AG04449 (cell line): Measurements from ENCODE around the gene CXCR4.
"Not testable (repeated sequence)": the region's sequence is repeated elsewhere in the genome, so short reads cannot be mapped to it uniquely, and the experiment has no call there.

Experiments used
- CTCF ChIA-PET: fragments of 350-600 bp; formaldehyde crosslinking; extraction: SDS; loops from one replicate; lab custom pipeline; 2021; ENCODE audit warnings: antibody characterized with exemption; lab: Yijun Ruan, JAX
- POLR2A ChIA-PET: fragments of 400-600, 350-600 bp; formaldehyde crosslinking; extraction: SDS; loops from one replicate; lab custom pipeline; 2020; ENCODE audit warnings: antibody characterized with exemption, inconsistent platforms; lab: Yijun Ruan, JAX
- DNase-seq: peaks from one replicate; pipeline ENCODE4 v3.0.0-alpha.2; 2010; ENCODE audit warnings: low read depth, low spot score
- H3K4me3 ChIP-seq: 2 replicates; pipeline ENCODE4 v1.5.1; 2011; ENCODE audit warnings: low read depth, mild to moderate bottlenecking, control low read depth, low read length
- TF ChIP-seq, protein P1 (sequence below): IDR thresholded peaks from one replicate; pipeline ENCODE4 v1.5.1; 2011; ENCODE audit warnings: mild to moderate bottlenecking, moderate library complexity, low read length, control low read depth, inconsistent platforms; ENCODE audit not compliant: insufficient read depth; ENCODE audit errors: missing control alignments

CXCR4 gene

DNA sequence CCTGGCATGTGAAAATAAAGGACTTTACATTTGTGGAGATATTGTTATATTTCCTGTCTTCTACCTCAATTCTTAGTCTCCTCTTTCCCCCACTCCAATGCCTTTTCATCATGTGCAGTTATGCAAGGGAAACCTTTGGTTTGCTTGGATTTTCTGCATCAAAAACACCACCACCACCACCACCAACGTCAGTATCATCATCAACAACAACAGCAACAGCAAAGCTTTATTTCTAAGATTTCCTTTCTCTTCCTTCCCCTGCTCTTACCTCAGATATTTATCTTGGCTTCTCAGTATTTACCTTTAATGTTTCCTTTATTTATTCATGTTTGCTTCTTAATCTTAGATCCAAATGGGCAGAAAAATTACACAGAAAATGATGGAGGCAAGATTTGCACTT is 26.1 kb downstream of the CXCR4 start:
- TF ChIP-seq, protein P1, sequence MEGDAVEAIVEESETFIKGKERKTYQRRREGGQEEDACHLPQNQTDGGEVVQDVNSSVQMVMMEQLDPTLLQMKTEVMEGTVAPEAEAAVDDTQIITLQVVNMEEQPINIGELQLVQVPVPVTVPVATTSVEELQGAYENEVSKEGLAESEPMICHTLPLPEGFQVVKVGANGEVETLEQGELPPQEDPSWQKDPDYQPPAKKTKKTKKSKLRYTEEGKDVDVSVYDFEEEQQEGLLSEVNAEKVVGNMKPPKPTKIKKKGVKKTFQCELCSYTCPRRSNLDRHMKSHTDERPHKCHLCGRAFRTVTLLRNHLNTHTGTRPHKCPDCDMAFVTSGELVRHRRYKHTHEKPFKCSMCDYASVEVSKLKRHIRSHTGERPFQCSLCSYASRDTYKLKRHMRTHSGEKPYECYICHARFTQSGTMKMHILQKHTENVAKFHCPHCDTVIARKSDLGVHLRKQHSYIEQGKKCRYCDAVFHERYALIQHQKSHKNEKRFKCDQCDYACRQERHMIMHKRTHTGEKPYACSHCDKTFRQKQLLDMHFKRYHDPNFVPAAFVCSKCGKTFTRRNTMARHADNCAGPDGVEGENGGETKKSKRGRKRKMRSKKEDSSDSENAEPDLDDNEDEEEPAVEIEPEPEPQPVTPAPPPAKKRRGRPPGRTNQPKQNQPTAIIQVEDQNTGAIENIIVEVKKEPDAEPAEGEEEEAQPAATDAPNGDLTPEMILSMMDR: no peak
- POLR2A ChIA-PET: no interaction called here
- H3K4me3 ChIP-seq: no peak overlapping the region
- DNase-seq: no peak
- CTCF ChIA-PET: no interaction called here

DNA sequence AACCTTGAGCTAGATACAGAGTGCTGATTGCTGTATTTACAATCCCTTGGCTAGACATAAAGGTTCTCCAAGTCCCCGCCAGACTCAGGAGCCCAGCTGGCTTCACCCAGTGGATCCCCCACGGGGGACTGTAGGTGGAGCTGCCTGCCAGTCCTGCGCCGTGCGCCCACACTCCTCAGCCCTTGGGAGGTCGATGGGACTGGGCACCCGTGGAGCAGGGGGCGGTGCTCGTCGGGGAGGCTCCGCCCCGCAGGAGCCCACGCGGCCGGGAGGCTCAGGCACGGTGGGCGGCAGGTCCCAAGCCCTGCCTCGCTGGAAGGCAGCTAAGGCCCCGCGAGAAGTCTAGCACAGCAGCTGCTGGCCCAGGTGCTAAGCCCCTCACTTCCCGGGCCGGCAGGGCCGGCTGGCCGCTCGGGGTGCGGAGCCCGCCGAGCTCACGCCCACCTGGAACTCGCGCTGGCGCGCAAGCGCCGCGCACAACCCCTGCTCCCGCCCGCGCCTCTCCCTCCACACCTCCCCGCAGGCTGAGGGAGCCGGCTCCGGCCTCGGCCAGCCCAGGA is 30.0 kb downstream of the CXCR4 start:
- H3K4me3 ChIP-seq, CTCF ChIA-PET, POLR2A ChIA-PET, DNase-seq: not testable (repeated sequence)

DNA sequence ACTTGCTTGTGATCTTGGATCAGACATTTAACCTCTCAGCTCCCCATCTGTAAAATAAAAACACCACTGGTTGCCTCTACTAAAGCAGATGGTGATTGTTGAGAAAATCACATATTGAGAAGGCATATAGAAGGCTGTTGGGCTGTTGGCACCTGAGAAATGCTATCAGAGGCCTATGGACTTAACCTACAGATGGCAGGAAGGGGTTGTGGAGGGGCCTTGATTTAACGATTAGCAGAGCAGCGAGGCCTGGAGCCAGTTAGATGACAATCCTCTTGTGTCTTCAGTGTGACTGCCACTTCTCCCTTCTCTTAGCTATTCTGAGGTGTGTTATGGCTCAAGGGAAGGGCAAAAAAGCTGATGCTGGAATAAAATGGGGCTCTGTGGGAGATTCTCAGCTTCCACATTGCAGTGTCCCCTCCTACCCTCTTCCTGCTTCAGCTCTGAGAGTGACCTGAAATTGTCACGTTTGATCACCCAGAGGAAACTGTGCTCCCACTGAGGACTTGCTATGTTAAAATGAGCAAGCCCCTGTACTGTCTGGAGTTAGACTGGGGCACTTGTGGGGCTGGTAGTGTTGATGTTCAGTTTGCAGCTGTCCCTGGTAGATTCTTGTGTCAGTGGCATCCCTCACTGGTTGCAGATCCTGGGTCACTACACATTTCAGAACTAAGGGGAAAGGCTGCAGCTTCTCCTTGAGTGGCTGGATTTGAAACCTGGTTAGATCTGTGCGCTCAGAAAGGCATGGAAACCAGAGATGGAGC is 31.5 kb downstream of the CXCR4 start:
- ChIA-PET POLR2A (no interaction called here), CTCF (no interaction called here)
- TF ChIP-seq, protein P1: no peak
- no peak for DNase-seq
- no peak overlapping the region for H3K4me3 ChIP-seq

DNA sequence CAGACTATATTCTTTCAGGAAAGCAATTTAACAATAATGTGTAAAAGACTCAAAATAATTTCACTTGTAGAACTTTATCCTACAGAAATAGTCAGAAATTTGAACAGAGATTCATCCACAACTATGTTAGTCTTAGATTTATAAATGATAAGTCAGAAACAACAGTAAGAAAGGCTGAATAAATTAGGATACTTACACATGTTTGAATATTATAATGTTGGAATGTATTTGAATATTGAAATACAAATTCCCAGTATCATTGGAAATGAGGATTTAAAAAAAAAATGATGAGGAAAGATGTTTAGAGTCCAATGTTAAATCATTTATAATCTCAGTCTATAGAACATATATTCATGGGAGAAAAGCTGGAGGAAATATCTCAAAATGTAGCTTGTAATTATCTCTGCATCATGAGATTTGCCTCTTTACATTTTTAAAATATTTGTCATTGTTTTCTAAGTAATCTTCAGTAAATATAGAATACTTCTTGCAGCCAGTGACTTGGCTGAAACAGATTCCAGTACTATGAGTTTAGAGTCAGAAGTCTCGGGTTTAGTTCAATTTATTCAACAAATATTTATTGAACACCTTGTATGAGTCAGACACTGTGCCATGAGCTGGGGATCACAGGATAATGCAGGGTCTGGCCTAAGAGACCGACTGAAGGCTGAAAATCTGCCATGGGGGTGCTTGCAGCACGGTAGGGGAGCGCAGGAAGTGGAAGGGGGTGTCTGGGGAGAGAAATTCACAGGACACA is 32.3 kb downstream of the CXCR4 start:
- no peak overlapping the region for H3K4me3 ChIP-seq
- TF ChIP-seq, protein P1: no peak
- CTCF ChIA-PET: no interaction called here
- DNase-seq: no peak
- POLR2A ChIA-PET: no interaction called here

DNA sequence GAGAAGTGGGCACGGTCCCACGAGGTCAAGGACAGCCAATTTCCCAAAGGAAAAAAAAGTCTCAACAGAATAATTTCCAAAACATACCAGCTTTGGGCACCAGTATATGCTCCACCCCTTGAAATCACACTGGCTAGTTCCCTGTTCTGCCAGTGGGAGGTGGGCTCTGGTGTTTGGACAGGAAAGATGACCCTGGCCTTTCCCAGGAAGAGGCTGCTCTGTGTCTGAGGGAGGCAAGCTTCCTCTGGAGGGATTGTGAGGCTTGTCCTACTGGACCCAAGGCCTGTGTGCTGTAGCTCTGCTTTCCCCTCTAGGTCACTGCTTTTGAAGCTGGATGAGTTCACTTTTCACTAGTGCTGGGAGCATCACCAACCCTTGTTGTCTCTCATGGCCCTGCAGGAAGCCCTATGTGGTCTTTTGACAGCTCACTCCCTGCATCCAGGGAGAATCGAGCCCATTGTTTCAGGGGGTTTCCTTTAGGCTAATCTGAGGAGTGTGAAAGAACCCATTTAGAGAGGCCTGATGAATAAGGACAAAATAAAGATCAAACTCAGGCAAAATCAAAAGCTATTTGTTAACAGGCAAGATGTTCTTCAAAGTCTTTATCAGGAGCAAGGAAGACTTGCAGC is 36.3 kb downstream of the CXCR4 start:
- no peak for DNase-seq
- no peak overlapping the region for H3K4me3 ChIP-seq
- CTCF ChIA-PET: no interaction called here
- POLR2A ChIA-PET: no interaction called here
- TF ChIP-seq, protein P1: no peak

DNA sequence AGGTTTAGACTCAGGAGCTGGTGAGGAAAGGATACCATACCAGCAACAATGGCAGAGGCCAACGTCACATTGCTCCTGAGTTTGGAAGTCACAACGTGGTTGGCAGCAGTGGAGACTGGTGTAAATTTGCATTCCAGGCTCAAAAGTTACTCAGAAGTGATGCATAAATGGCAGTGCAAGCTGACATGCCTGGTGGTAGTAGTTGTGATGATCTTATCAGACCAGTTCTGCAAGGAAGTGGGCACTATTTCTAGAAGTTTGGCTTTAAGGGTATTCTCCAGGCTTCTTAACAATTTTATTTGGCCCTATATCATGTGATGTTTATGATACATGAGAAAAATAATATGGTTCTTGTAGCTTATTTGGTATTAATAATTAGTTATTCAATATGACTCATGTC is 37.8 kb downstream of the CXCR4 start:
- TF ChIP-seq, protein P1: no peak
- ChIA-PET POLR2A (no interaction called here), CTCF (no interaction called here)

More for the DNA sequence above, 37.8 kb downstream of the CXCR4 start:
- no peak overlapping the region for H3K4me3 ChIP-seq
- no peak for DNase-seq
